ENCODE data around the gene BCAN. TPM values are rescaled to one million over a fixed set of nuclear protein-coding genes. Genes with fewer than 3 reads are reported as not detected.

BCAN gene
- total and polyA plus RNA-seq, 2 of the 8 experiments (the other 6 are each of a cell fraction or from before 2014, with no cell fraction given), result 4.5 to 24.0 TPM

GRCh38 chr1:156601122-156601830 lies 40.6 kb upstream of the BCAN start, which contains the start of gene GPATCH4 (continued):
- TF ChIP-seq TAF7 (optimal IDR thresholded peaks at IDR 0.05; ENCODE audit: borderline replicate concordance, low read depth, low read length) (peak; percentile 92), SP4 (IDR thresholded peaks at IDR 0.05; ENCODE audit: low read length) (peak; percentile 82; the same call in 1 of the 2 replicates), CREB1 (IDR thresholded peaks at IDR 0.05) (peak; percentile 64; the same call in 1 of the 2 replicates), TAF1 (IDR thresholded peaks at IDR 0.05; ENCODE audit: low read depth, low read length) (peak; percentile 96), POLR2AphosphoS5 (IDR thresholded peaks at IDR 0.05; ENCODE audit: low read depth, low read length) (peak; percentile 86), YY1 (IDR thresholded peaks at IDR 0.05; ENCODE audit: low read depth, low read length) (peak; percentile 98), ASH2L (IDR thresholded peaks at IDR 0.05; ENCODE audit: low read length) (peak; percentile 79), EGR1 (IDR thresholded peaks at IDR 0.05; ENCODE audit: borderline replicate concordance, low read depth, low read length) (peak; percentile 70), EP300 (IDR thresholded peaks at IDR 0.05; ENCODE audit: borderline replicate concordance in 1 of 2, low read depth in 2 of 2, low read length in 2 of 2) (no peak), RBBP5 (IDR thresholded peaks at IDR 0.05; ENCODE audit: borderline replicate concordance, low read depth, low read length) (peak; percentile 19; the same call in 1 of the 2 replicates), SAP30 (IDR thresholded peaks at IDR 0.05; ENCODE audit: insufficient read depth, insufficient replicate concordance, low read length) (peak; percentile 99), MAFK (IDR thresholded peaks at IDR 0.05; ENCODE audit: low read depth, low read length) (no peak), KDM4A (IDR thresholded peaks at IDR 0.05; ENCODE audit: low read depth, low read length, severe bottlenecking) (peak; percentile 42), TBP (IDR thresholded peaks at IDR 0.05; ENCODE audit: low read depth, low read length) (peak; percentile 80; the same call in 1 of the 2 replicates), SIN3A (conservative IDR thresholded peaks at IDR 0.05 in 1 of 2, IDR thresholded peaks at IDR 0.05 in 1 of 2; ENCODE audit: low read depth in 1 of 2, low read length in 2 of 2) (peak; percentile 93 to 96), GABPA (IDR thresholded peaks at IDR 0.05; ENCODE audit: borderline replicate concordance, insufficient read depth, low read length) (peak; percentile 81; the same call in 1 of the 2 replicates)
- TF ChIP-seq, protein P1, sequence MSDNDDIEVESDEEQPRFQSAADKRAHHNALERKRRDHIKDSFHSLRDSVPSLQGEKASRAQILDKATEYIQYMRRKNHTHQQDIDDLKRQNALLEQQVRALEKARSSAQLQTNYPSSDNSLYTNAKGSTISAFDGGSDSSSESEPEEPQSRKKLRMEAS (IDR thresholded peaks at IDR 0.05), result peak; percentile 98
- TF ChIP-seq, protein P2, sequence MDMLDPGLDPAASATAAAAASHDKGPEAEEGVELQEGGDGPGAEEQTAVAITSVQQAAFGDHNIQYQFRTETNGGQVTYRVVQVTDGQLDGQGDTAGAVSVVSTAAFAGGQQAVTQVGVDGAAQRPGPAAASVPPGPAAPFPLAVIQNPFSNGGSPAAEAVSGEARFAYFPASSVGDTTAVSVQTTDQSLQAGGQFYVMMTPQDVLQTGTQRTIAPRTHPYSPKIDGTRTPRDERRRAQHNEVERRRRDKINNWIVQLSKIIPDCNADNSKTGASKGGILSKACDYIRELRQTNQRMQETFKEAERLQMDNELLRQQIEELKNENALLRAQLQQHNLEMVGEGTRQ (IDR thresholded peaks at IDR 0.05; ENCODE audit: low read length), result no peak
- TF ChIP-seq, protein P3, sequence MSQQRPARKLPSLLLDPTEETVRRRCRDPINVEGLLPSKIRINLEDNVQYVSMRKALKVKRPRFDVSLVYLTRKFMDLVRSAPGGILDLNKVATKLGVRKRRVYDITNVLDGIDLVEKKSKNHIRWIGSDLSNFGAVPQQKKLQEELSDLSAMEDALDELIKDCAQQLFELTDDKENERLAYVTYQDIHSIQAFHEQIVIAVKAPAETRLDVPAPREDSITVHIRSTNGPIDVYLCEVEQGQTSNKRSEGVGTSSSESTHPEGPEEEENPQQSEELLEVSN (IDR thresholded peaks at IDR 0.05), result peak; percentile 55
- TF ChIP-seq, protein P4, sequence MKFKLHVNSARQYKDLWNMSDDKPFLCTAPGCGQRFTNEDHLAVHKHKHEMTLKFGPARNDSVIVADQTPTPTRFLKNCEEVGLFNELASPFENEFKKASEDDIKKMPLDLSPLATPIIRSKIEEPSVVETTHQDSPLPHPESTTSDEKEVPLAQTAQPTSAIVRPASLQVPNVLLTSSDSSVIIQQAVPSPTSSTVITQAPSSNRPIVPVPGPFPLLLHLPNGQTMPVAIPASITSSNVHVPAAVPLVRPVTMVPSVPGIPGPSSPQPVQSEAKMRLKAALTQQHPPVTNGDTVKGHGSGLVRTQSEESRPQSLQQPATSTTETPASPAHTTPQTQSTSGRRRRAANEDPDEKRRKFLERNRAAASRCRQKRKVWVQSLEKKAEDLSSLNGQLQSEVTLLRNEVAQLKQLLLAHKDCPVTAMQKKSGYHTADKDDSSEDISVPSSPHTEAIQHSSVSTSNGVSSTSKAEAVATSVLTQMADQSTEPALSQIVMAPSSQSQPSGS (IDR thresholded peaks at IDR 0.05; ENCODE audit: low read length), result peak; percentile 74

Measured in H1 (cell line).